Tibial nerve (tissue), 4 donors: ENCODE results near the gene DNAH10. TPM values are rescaled to one million over a fixed set of nuclear protein-coding genes. Genes with fewer than 3 reads are reported as not detected.

Experiments
- DNase-seq, 2 donors: peaks; one replicate each; pipeline ENCODE4 v3.0.0-alpha.2; 2019; ENCODE audit warnings: low spot score in 2 of 2
- H3K27ac ChIP-seq, 4 donors: fragments of 200-600 bp; sonication (generic) in 3 of 4; one replicate each; pipeline ENCODE4 v1.5.1; 2017 to 2019; ENCODE audit warnings: mild to moderate bottlenecking in 1 of 4
- H3K27me3 ChIP-seq, 2 donors: fragments of 200-600 bp; sonication (generic) in 1 of 2; one replicate each; pipeline versions ENCODE4 v1.5.1 to v1.6.0; 2017 to 2019
- H3K36me3 ChIP-seq, 3 donors: fragments of 200-600 bp; sonication (generic); one replicate each; pipeline ENCODE4 v1.5.1; 2018 to 2019
- H3K4me1 ChIP-seq, 4 donors: fragments of 200-600 bp; sonication (generic) in 3 of 4; one replicate each; pipeline ENCODE4 v1.5.1; 2017 to 2019
- H3K4me3 ChIP-seq, 4 donors: fragments of 200-600 bp; sonication (generic) in 3 of 4; one replicate each; pipeline ENCODE4 v1.5.1; 2017 to 2019; ENCODE audit warnings: mild to moderate bottlenecking in 1 of 4, moderate library complexity in 1 of 4
- H3K9me3 ChIP-seq, 4 donors: fragments of 200-600 bp; sonication (generic) in 3 of 4; one replicate each; pipeline ENCODE4 v1.5.1; 2017 to 2019
- EP300 ChIP-seq, 2 donors: sonication (generic); formaldehyde crosslinking; IDR thresholded peaks; one replicate each; pipeline ENCODE4 v1.6.1; 2017; ENCODE audit warnings: antibody characterized with exemption in 2 of 2, mild to moderate bottlenecking in 1 of 2
- POLR2A ChIP-seq, 2 donors: fragments of 450-650 bp; IDR thresholded peaks; one replicate each; pipeline ENCODE4 v1.6.1; 2017; ENCODE audit warnings: antibody characterized with exemption in 2 of 2, mild to moderate bottlenecking in 2 of 2, moderate library complexity in 2 of 2
- WGBS, 2 donors: methylation state at CpG; one replicate each; pipeline ENCODE4 v1.1.5; 2018; 5-methylcytosine and 5-hydroxymethylcytosine counted together
- total RNA-seq, 4 donors: library from RNA; depleted of rRNA; stranded (reverse); fragments of >200 nt; gene quantifications; one replicate each; pipeline ENCODE4 v1.1.0, GENCODE V29; 2016
- TF ChIP-seq, protein P1 (sequence below), 5 experiments: fragments of 200-600 bp in 3 of 5; fragments of 450-650 bp in 2 of 5; sonication (generic) in 3 of 5; IDR thresholded peaks; one replicate each; pipeline ENCODE4 v1.5.1; 2016 to 2019; ENCODE audit warnings: antibody characterized with exemption in 5 of 5, mild to moderate bottlenecking in 3 of 5, moderate library complexity in 2 of 5

Gene DNAH10
- total RNA-seq, 4 donors from 2014 or later, result 3.1 TPM; not detected in 3

- H3K9me3 ChIP-seq, result no peaks in the 10 kb centered on the region
- no peaks in the 10 kb centered on the region for H3K36me3 ChIP-seq
- no peaks in the 10 kb centered on the region for H3K4me1 ChIP-seq
- no peak overlapping the region for H3K27ac ChIP-seq
- DNase-seq, result no peak
- TF ChIP-seq POLR2A (IDR thresholded peaks at IDR 0.05), result no peak
- TF ChIP-seq, protein P1, sequence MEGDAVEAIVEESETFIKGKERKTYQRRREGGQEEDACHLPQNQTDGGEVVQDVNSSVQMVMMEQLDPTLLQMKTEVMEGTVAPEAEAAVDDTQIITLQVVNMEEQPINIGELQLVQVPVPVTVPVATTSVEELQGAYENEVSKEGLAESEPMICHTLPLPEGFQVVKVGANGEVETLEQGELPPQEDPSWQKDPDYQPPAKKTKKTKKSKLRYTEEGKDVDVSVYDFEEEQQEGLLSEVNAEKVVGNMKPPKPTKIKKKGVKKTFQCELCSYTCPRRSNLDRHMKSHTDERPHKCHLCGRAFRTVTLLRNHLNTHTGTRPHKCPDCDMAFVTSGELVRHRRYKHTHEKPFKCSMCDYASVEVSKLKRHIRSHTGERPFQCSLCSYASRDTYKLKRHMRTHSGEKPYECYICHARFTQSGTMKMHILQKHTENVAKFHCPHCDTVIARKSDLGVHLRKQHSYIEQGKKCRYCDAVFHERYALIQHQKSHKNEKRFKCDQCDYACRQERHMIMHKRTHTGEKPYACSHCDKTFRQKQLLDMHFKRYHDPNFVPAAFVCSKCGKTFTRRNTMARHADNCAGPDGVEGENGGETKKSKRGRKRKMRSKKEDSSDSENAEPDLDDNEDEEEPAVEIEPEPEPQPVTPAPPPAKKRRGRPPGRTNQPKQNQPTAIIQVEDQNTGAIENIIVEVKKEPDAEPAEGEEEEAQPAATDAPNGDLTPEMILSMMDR (IDR thresholded peaks at IDR 0.05), result no peak
- no peak for TF ChIP-seq EP300 (IDR thresholded peaks at IDR 0.05)
- H3K4me3 ChIP-seq, result no peak overlapping the region
- H3K27me3 ChIP-seq, result peaks cover 0 to 28% of the 10 kb centered on the region in 2 donors
- WGBS, 2 donors, result 91 to 94% methylated on average over 18 of the region's 18 CpGs
Measured at GRCh38 chr12:123898673-123899072, 136.6 kb downstream of the DNAH10 start.

DNA sequence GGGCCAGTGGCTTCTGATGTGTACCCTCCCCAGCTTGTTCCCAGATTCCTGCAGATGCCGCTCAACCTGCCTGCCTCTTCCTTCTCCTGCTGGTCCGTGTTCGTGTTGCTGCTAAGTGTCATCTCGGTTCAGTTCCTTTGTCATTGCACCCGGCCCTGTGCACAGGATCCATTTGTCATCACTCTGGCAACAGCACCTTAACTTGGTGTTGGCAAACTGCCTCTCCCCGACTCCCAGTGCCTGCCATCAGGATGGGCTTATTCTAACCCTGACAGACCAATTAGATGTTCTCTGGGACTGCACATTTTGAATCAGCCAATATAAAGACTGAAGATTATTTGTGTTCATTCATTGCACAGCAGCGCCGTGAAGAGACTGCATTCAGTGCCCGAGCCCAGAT lies 137.3 kb downstream of the DNAH10 start:
- 89 to 94% methylated on average over 9 of the region's 9 CpGs for WGBS, 2 donors
- no peak overlapping the region for H3K4me3 ChIP-seq
- no peak overlapping the region for H3K27ac ChIP-seq
- TF ChIP-seq EP300 (IDR thresholded peaks at IDR 0.05), result no peak
- TF ChIP-seq, protein P1 (IDR thresholded peaks at IDR 0.05), result no peak
- TF ChIP-seq POLR2A (IDR thresholded peaks at IDR 0.05), result no peak
- H3K36me3 ChIP-seq, result no peaks in the 10 kb centered on the region
- DNase-seq, result no peak
- no peaks in the 10 kb centered on the region for H3K9me3 ChIP-seq
- H3K4me1 ChIP-seq, result no peaks in the 10 kb centered on the region
- peaks cover 0 to 28% of the 10 kb centered on the region in 2 donors for H3K27me3 ChIP-seq

DNA sequence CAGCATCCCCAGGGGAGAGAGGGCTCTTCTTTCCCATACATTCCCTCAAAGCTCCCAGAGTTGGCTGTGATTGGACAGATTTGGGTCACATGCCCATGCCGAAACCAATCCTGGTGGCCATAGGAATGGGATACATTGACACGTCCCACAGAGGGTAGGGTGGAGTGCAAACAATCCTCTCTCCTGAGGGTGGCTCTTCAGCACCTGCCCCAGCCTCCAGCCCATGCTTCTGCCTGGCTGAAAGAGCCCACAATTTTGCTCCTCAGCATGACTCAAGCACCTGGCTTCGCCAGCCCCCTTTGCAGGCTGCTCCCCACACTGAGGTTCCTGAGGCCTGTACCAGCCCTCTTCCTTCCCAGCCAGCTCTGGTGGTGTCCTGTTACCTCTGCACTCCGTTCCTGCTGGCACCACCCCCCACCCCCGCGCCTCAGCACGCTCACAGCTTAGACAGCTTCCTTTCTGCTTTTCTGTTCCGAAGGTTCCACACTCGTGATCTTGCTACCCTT lies 138.8 kb downstream of the DNAH10 start:
- Histone ChIP-seq H3K4me3 (no peak overlapping the region), H3K4me1 (peaks cover 0 to 3% (median 0%) of the 10 kb centered on the region in 4 donors), H3K27ac (no peak overlapping the region), H3K36me3 (no peaks in the 10 kb centered on the region), H3K27me3 (peaks cover 0 to 28% of the 10 kb centered on the region in 2 donors), H3K9me3 (no peaks in the 10 kb centered on the region)
- DNase-seq, result no peak
- TF ChIP-seq POLR2A (IDR thresholded peaks at IDR 0.05) (no peak), EP300 (IDR thresholded peaks at IDR 0.05) (no peak)
- TF ChIP-seq, protein P1 (IDR thresholded peaks at IDR 0.05), result no peak
- WGBS, 2 donors, result 40 to 45% methylated on average over 8 to 9 of the region's 9 CpGs

- Histone ChIP-seq H3K9me3 (no peaks in the 10 kb centered on the region), H3K4me1 (peaks cover 0 to 3% (median 1%) of the 10 kb centered on the region in 4 donors), H3K27ac (no peak overlapping the region), H3K4me3 (no peak overlapping the region), H3K27me3 (peaks cover 0 to 28% of the 10 kb centered on the region in 2 donors), H3K36me3 (no peaks in the 10 kb centered on the region)
- WGBS, 2 donors, result 94 to 96% methylated on average over 13 of the region's 13 CpGs
- DNase-seq, result no peak
- TF ChIP-seq POLR2A (IDR thresholded peaks at IDR 0.05) (no peak), EP300 (IDR thresholded peaks at IDR 0.05) (no peak)
- TF ChIP-seq, protein P1 (IDR thresholded peaks at IDR 0.05), result no peak
Measured at GRCh38 chr12:123902821-123903220, 140.7 kb downstream of the DNAH10 start.

- Histone ChIP-seq H3K4me1 (peaks cover 0 to 3% (median 1%) of the 10 kb centered on the region in 4 donors), H3K36me3 (no peaks in the 10 kb centered on the region), H3K9me3 (no peaks in the 10 kb centered on the region), H3K27ac (no peak overlapping the region), H3K4me3 (no peak overlapping the region), H3K27me3 (peaks cover 0 to 28% of the 10 kb centered on the region in 2 donors)
- TF ChIP-seq, protein P1 (IDR thresholded peaks at IDR 0.05), result no peak
- TF ChIP-seq EP300 (IDR thresholded peaks at IDR 0.05) (no peak), POLR2A (IDR thresholded peaks at IDR 0.05) (no peak)
- 73 to 75% methylated on average over 19 to 22 of the region's 22 CpGs for WGBS, 2 donors
- DNase-seq, result no peak
Measured at GRCh38 chr12:123903301-123904065, 141.4 kb downstream of the DNAH10 start.
